Keratinocyte (primary cell): ENCODE data around the gene FAM174B. TPM values are rescaled to one million over a fixed set of nuclear protein-coding genes. Genes with fewer than 3 reads are reported as not detected.

Experiments
- DNase-seq: peaks from one replicate; pipeline ENCODE4 v3.0.0-alpha.2; 2011; ENCODE audit warnings: low read depth, missing footprints, low spot score
- FAIRE-seq: peaks from 2 replicates; lab custom pipeline; 2011; peaks lifted over from hg19 to GRCh38; lab: Jason Lieb, UNC
- H2AFZ ChIP-seq: 2 replicates; pipeline ENCODE4 v1.6.0; 2012; ENCODE audit warnings: low read length, control low read depth, inconsistent platforms; ENCODE audit not compliant: control insufficient read depth
- H3K27ac ChIP-seq: 2 replicates; pipeline ENCODE4 v1.5.1; 2011; ENCODE audit warnings: low read length; ENCODE audit not compliant: control insufficient read depth, insufficient read depth
- H3K27me3 ChIP-seq: 3 replicates; pipeline ENCODE4 v1.6.0; 2011; ENCODE audit warnings: low read length; ENCODE audit not compliant: control insufficient read depth, insufficient read depth; ENCODE audit errors: extremely low read depth
- H3K36me3 ChIP-seq, 2 experiments: 2 replicates in 1 of 2; 3 replicates in 1 of 2; pipeline ENCODE4 v1.5.1; 2011; ENCODE audit warnings: low read length in 2 of 2, mild to moderate bottlenecking in 1 of 2; ENCODE audit not compliant: control insufficient read depth in 2 of 2, insufficient read depth in 2 of 2; ENCODE audit errors: extremely low read depth in 1 of 2
- H3K4me1 ChIP-seq: 3 replicates; pipeline ENCODE4 v1.5.1; 2011; ENCODE audit warnings: low read length; ENCODE audit not compliant: control insufficient read depth, insufficient read depth; ENCODE audit errors: extremely low read depth
- H3K4me2 ChIP-seq: 3 replicates; pipeline ENCODE4 v1.6.0; 2011; ENCODE audit warnings: low read depth, low read length; ENCODE audit not compliant: control insufficient read depth, insufficient read depth; ENCODE audit errors: extremely low read depth
- H3K4me3 ChIP-seq, 3 experiments: fragments of 200-600 bp in 1 of 3; sonication (generic) in 1 of 3; 2 replicates in 2 of 3; 3 replicates in 1 of 3; pipeline ENCODE4 v1.5.1; 2011 to 2016; ENCODE audit warnings: low read length in 3 of 3, mild to moderate bottlenecking in 3 of 3, control low read depth in 2 of 3, inconsistent platforms in 1 of 3, low read depth in 1 of 3, mixed read lengths in 1 of 3, mixed run types in 1 of 3, moderate library complexity in 1 of 3; ENCODE audit not compliant: control insufficient read depth in 2 of 3, insufficient read depth in 2 of 3; ENCODE audit errors: extremely low read depth in 1 of 3
- H3K79me2 ChIP-seq: 2 replicates; pipeline ENCODE4 v1.6.0; 2012; ENCODE audit warnings: low read length; ENCODE audit not compliant: control insufficient read depth, insufficient read depth
- H3K9ac ChIP-seq: 3 replicates; pipeline ENCODE4 v1.6.0; 2011; ENCODE audit warnings: low read length; ENCODE audit not compliant: control insufficient read depth, insufficient read depth; ENCODE audit errors: extremely low read depth
- H3K9me1 ChIP-seq: 3 replicates; pipeline ENCODE4 v1.6.0; 2011; ENCODE audit warnings: low read length; ENCODE audit not compliant: control insufficient read depth, insufficient read depth; ENCODE audit errors: extremely low read depth
- H3K9me3 ChIP-seq: 2 replicates; pipeline ENCODE4 v1.5.1; 2012; ENCODE audit warnings: low read depth, low read length; ENCODE audit not compliant: control insufficient read depth
- H4K20me1 ChIP-seq: 3 replicates; pipeline ENCODE4 v1.6.0; 2011; ENCODE audit warnings: low read length; ENCODE audit not compliant: control insufficient read depth, insufficient read depth; ENCODE audit errors: extremely low read depth
- CTCF ChIP-seq, 3 experiments: IDR thresholded peaks in 1 of 3; conservative IDR thresholded peaks in 1 of 3; optimal IDR thresholded peaks in 1 of 3; 2 replicates in 2 of 3; 3 replicates in 1 of 3; pipeline versions ENCODE3 to v1.5.1; 2011; ENCODE audit warnings: low read length in 3 of 3, mild to moderate bottlenecking in 3 of 3, moderate library complexity in 2 of 3, control low read depth in 1 of 3, inconsistent platforms in 1 of 3; ENCODE audit not compliant: insufficient read depth in 2 of 3; ENCODE audit errors: extremely low read depth in 1 of 3
- EZH2 ChIP-seq: IDR thresholded peaks from one replicate; pipeline ENCODE4 v1.6.1; 2012; ENCODE audit warnings: inconsistent platforms, mild to moderate bottlenecking, low read length, moderate library complexity
- dilution Hi-C: fragments of 300-500 bp; cut with MboI; formaldehyde crosslinking; loops from one replicate; pipeline ENCODE4 v1.7.0; 2020; ENCODE audit warnings: low sequenced_read_pairs; ENCODE audit not compliant: extremely low pct_ligation_motif_present
- polyA plus RNA-seq, 5 experiments: library from polyadenylated mRNA; depleted of rRNA in 3 of 5; stranded (reverse) in 3 of 5; stranded (forward) in 1 of 5; unstranded in 1 of 5; fragments of >200 nt; gene quantifications; 1 replicate in 1 of 5; 2 replicates in 3 of 5; 3 replicates in 1 of 5; pipeline versions ENCODE4 v1.2.1 to v1.2.3, GENCODE V29; 2011 to 2012; ENCODE audit warnings: missing spikeins in 2 of 5, low read depth in 1 of 5, low replicate concordance in 1 of 5

Gene FAM174B
- polyA plus RNA-seq, 1 donor (not counting 4 experiments of a cell fraction or from before 2014, with no cell fraction given): 0.73 TPM

- no peak for FAIRE-seq
- no peak overlapping the region for H3K27ac ChIP-seq
- TF ChIP-seq CTCF (optimal IDR thresholded peaks at IDR 0.05 in 1 of 3, IDR thresholded peaks at IDR 0.05 in 1 of 3, conservative IDR thresholded peaks at IDR 0.05 in 1 of 3; ENCODE audit: extremely low read depth in 1 of 3, insufficient read depth in 2 of 3, low read length in 3 of 3): no peak
- TF ChIP-seq EZH2: no peak
Observed at GRCh38 chr15:92687746-92688145, 32.2 kb upstream of the FAM174B start.

GRCh38 chr15:92687195-92687602 lies 31.6 kb upstream of the FAM174B start:
- Histone ChIP-seq H3K4me3 (no peak overlapping the region), H3K79me2 (no peaks in the 10 kb centered on the region), H3K9ac (no peak overlapping the region), H3K9me3 (no peaks in the 10 kb centered on the region), H3K27ac (no peak overlapping the region), H2AFZ (no peak overlapping the region), H4K20me1 (no peaks in the 10 kb centered on the region), H3K4me2 (no peak overlapping the region), H3K36me3 (no peaks in the 10 kb centered on the region), H3K27me3 (no peaks in the 10 kb centered on the region), H3K9me1 (no peaks in the 10 kb centered on the region), H3K4me1 (no peaks in the 10 kb centered on the region)
- FAIRE-seq (no peak), DNase-seq (no peak)
- TF ChIP-seq EZH2: no peak
- no peak for TF ChIP-seq CTCF (optimal IDR thresholded peaks at IDR 0.05 in 1 of 3, IDR thresholded peaks at IDR 0.05 in 1 of 3, conservative IDR thresholded peaks at IDR 0.05 in 1 of 3; ENCODE audit: extremely low read depth in 1 of 3, insufficient read depth in 2 of 3, low read length in 3 of 3)
- dilution Hi-C loops: no loop called here

More at GRCh38 chr15:92687746-92688145, 32.2 kb upstream of the FAM174B start:
- no peak overlapping the region for H3K9ac ChIP-seq
- H3K9me1 ChIP-seq: no peaks in the 10 kb centered on the region
- no peaks in the 10 kb centered on the region for H3K9me3 ChIP-seq
- no peaks in the 10 kb centered on the region for H4K20me1 ChIP-seq
- H3K27me3 ChIP-seq: no peaks in the 10 kb centered on the region
- H3K36me3 ChIP-seq: no peaks in the 10 kb centered on the region
- no peak overlapping the region for H2AFZ ChIP-seq
- dilution Hi-C loops: no loop called here
- DNase-seq: no peak
- H3K4me1 ChIP-seq: no peaks in the 10 kb centered on the region
- no peak overlapping the region for H3K4me2 ChIP-seq
- no peak overlapping the region for H3K4me3 ChIP-seq
- no peaks in the 10 kb centered on the region for H3K79me2 ChIP-seq
